DND-41 (cell line): ENCODE measurements around the gene CPSF4L.

Experiments used
- ATAC-seq: fragments of 200-7000 bp; cut with Tn5 transposase; 3 replicates; pipeline ENCODE4 v1.9.1; 2021; ENCODE audit warnings: low read depth; ENCODE audit not compliant: insufficient read depth
- DNase-seq: peaks from one replicate; pipeline ENCODE4 v3.0.0-alpha.2; 2020
- H2AFZ ChIP-seq: 2 replicates; pipeline ENCODE4 v1.6.0; 2012; ENCODE audit warnings: low read depth, low read length
- H3K27ac ChIP-seq: 2 replicates; pipeline ENCODE4 v1.5.1; 2012; ENCODE audit warnings: low read length, inconsistent platforms
- H3K27me3 ChIP-seq: fragments of 200-600 bp; sonication (generic); 2 replicates; pipeline ENCODE4 v1.6.0; 2012; ENCODE audit warnings: low read length, mild to moderate bottlenecking, inconsistent platforms; ENCODE audit not compliant: insufficient read depth, poor library complexity
- H3K36me3 ChIP-seq: 2 replicates; pipeline ENCODE4 v1.5.1; 2012; ENCODE audit warnings: low read length, inconsistent platforms; ENCODE audit not compliant: insufficient read depth
- H3K4me1 ChIP-seq: 2 replicates; pipeline ENCODE4 v1.5.1; 2012; ENCODE audit warnings: mild to moderate bottlenecking, low read length; ENCODE audit not compliant: insufficient read depth
- H3K4me2 ChIP-seq: 2 replicates; pipeline ENCODE4 v1.6.0; 2012; ENCODE audit warnings: mild to moderate bottlenecking, moderate library complexity, low read length, inconsistent platforms; ENCODE audit not compliant: insufficient read depth
- H3K4me3 ChIP-seq, 2 experiments: fragments of 200-600 bp in 1 of 2; shearing (Covaris generic) in 1 of 2; 2 replicates each; pipeline ENCODE4 v1.5.1; 2012 to 2016; ENCODE audit warnings: inconsistent platforms in 2 of 2, low read length in 2 of 2, mild to moderate bottlenecking in 2 of 2, low read depth in 1 of 2, moderate library complexity in 1 of 2
- H3K79me2 ChIP-seq: 2 replicates; pipeline ENCODE4 v1.6.0; 2012; ENCODE audit warnings: low read length, inconsistent platforms; ENCODE audit not compliant: insufficient read depth
- H3K9ac ChIP-seq: 2 replicates; pipeline ENCODE4 v1.6.0; 2012; ENCODE audit warnings: low read depth, mild to moderate bottlenecking, inconsistent platforms, low read length, moderate library complexity
- H3K9me3 ChIP-seq: 2 replicates; pipeline ENCODE4 v1.5.1; 2012; ENCODE audit warnings: low read length, moderate library complexity, mild to moderate bottlenecking, inconsistent platforms; ENCODE audit not compliant: insufficient read depth, severe bottlenecking
- H4K20me1 ChIP-seq: 2 replicates; pipeline ENCODE4 v1.6.0; 2012; ENCODE audit warnings: low read length; ENCODE audit not compliant: insufficient read depth
- EZH2 ChIP-seq: IDR thresholded peaks from 3 replicates; pipeline ENCODE4 v1.6.1; 2012; ENCODE audit warnings: borderline replicate concordance, low read depth, mild to moderate bottlenecking, moderate library complexity, low read length, inconsistent platforms; ENCODE audit not compliant: severe bottlenecking
- TF ChIP-seq, protein P1 (sequence below): IDR thresholded peaks from 2 replicates; pipeline ENCODE4 v1.5.1; 2012; ENCODE audit warnings: borderline replicate concordance, low read length, moderate library complexity, mild to moderate bottlenecking; ENCODE audit not compliant: poor library complexity, severe bottlenecking; ENCODE audit errors: extremely low read depth

Gene CPSF4L

DNA sequence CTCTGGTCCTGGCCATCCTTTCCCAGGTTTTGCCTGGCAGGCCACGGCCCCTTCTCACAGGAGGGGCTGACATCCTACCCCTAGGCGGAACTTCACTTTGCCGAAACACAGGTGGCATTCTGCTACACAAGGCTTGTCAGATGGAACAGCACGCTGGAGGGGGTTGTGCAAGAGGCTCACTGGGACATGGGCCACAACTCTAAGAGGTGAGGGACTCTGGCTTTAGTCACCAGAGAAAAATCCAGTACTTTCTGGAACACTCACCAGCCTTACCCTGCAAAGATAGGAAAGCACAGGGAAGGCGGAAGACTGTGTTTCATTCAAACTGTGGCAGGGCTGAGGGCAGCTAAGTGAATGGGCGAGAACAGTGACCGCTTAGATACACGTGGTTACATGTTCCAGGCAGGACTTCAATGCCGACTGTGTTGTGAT lies 31.8 kb upstream of the CPSF4L start:
- Histone ChIP-seq H3K9me3 (no peaks in the 10 kb centered on the region), H3K27me3 (no peaks in the 10 kb centered on the region), H3K4me3 (no peak overlapping the region), H4K20me1 (peaks cover 2% of the 10 kb centered on the region; the same call in 1 of the 2 replicates), H2AFZ (no peak overlapping the region), H3K4me1 (no peaks in the 10 kb centered on the region), H3K9ac (no peak overlapping the region), H3K79me2 (no peaks in the 10 kb centered on the region), H3K27ac (no peak overlapping the region), H3K36me3 (no peaks in the 10 kb centered on the region), H3K4me2 (no peak overlapping the region)
- no peak for DNase-seq
- ATAC-seq: no peak
- TF ChIP-seq, protein P1, sequence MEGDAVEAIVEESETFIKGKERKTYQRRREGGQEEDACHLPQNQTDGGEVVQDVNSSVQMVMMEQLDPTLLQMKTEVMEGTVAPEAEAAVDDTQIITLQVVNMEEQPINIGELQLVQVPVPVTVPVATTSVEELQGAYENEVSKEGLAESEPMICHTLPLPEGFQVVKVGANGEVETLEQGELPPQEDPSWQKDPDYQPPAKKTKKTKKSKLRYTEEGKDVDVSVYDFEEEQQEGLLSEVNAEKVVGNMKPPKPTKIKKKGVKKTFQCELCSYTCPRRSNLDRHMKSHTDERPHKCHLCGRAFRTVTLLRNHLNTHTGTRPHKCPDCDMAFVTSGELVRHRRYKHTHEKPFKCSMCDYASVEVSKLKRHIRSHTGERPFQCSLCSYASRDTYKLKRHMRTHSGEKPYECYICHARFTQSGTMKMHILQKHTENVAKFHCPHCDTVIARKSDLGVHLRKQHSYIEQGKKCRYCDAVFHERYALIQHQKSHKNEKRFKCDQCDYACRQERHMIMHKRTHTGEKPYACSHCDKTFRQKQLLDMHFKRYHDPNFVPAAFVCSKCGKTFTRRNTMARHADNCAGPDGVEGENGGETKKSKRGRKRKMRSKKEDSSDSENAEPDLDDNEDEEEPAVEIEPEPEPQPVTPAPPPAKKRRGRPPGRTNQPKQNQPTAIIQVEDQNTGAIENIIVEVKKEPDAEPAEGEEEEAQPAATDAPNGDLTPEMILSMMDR: no peak
- no peak for TF ChIP-seq EZH2

DNA sequence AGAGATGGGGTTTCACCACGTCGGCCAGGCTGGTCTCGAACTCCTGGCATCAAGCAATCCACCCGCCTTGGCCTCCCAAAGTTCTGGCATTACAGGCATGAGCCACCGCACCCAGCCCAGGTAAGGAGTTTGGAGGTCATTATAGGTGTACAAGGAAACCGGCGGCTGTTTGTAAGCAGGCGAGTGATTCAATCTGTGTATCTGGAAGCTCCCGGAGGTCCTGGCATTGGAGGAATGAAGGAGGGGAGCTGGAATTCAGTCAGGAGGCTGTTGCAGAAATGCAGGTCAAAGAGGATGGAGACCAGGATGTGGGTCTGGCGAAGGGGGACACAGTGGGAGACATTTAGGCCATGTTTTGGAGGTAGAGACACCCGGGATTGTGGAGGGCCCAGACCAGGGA lies 31.4 kb upstream of the CPSF4L start:
- Histone ChIP-seq H3K4me3 (no peak overlapping the region), H2AFZ (no peak overlapping the region), H3K27ac (no peak overlapping the region), H3K4me1 (no peaks in the 10 kb centered on the region), H3K36me3 (no peaks in the 10 kb centered on the region), H3K9me3 (no peaks in the 10 kb centered on the region), H3K27me3 (no peaks in the 10 kb centered on the region), H3K9ac (no peak overlapping the region), H4K20me1 (peaks cover 2% of the 10 kb centered on the region; the same call in 1 of the 2 replicates), H3K79me2 (no peaks in the 10 kb centered on the region), H3K4me2 (no peak overlapping the region)
- DNase-seq (no peak), ATAC-seq (no peak)
- TF ChIP-seq, protein P1: no peak
- no peak for TF ChIP-seq EZH2

DNA sequence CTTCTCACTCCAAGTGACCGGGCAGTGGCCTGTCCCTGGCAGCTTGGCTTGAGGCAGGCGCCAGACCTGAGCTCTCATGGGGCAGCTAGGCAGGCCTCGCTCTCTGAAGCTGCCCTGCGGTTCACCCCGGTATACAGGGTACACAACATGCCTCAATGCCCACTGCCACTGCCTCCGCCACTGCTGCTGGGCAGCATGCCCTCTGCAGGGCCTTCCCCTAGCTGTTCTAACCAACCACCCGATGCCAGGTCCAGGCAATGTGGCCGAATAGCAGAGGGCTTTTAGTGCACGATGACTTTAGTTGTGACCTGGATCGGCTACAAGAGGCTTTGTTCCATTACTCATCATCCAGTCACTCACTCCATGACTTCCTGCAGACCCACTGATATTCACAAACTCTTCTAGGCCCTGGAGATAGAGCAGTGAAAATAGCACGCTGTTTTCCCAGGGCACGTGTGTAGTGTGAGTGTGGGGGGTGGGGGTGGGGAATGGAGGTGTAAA lies 30.4 kb upstream of the CPSF4L start:
- Histone ChIP-seq H3K36me3 (no peaks in the 10 kb centered on the region), H3K4me1 (no peaks in the 10 kb centered on the region), H4K20me1 (peaks cover 2% of the 10 kb centered on the region; the same call in 1 of the 2 replicates), H3K4me2 (no peak overlapping the region), H2AFZ (no peak overlapping the region), H3K27ac (no peak overlapping the region), H3K9ac (no peak overlapping the region), H3K9me3 (no peaks in the 10 kb centered on the region), H3K4me3 (no peak overlapping the region), H3K27me3 (no peaks in the 10 kb centered on the region), H3K79me2 (no peaks in the 10 kb centered on the region)
- DNase-seq: no peak
- no peak for ATAC-seq
- TF ChIP-seq, protein P1: no peak
- TF ChIP-seq EZH2: no peak
